Measurements from ENCODE around the gene PLD4.

Gene PLD4

DNA sequence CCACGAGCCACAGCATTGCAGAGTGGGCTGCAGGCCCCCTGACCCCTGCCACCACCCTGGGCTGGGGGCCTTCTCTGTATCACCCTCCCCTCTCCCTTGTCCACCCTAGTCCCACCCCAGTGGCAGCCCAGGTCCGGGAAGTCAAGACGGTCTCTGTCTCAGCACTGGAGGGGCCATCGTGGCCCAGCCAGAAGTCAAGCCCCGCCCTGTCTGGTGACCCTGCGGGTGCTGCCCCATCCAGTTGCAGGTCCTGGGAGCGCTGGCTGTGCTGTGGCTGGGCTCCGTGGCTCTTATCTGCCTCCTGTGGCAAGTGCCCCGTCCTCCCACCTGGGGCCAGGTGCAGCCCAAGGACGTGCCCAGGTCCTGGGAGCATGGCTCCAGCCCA lies 2.7 kb downstream of the PLD4 start:
- peaks cover 42% of the 10 kb centered on the region for H3K36me3 ChIP-seq
- peak overlapping the region; percentile 96 for H3K27ac ChIP-seq
- H3K9ac ChIP-seq, result peak overlapping the region; percentile 87
- H3K4me1 ChIP-seq, result peaks cover 84% of the 10 kb centered on the region
- peaks cover 26% of the 10 kb centered on the region; the same call in 1 of the 2 replicates for H4K20me1 ChIP-seq
- H3K9me3 ChIP-seq, result no peaks in the 10 kb centered on the region; the same call in 1 of the 2 replicates
- H3K4me3 ChIP-seq, result peak overlapping the region; percentile 70
- TF ChIP-seq Cebpa-rat (IDR thresholded peaks at IDR 0.05), result no peak
- H3K4me2 ChIP-seq, result peak overlapping the region; percentile 100
- no peaks in the 10 kb centered on the region for H3K27me3 ChIP-seq

DNA sequence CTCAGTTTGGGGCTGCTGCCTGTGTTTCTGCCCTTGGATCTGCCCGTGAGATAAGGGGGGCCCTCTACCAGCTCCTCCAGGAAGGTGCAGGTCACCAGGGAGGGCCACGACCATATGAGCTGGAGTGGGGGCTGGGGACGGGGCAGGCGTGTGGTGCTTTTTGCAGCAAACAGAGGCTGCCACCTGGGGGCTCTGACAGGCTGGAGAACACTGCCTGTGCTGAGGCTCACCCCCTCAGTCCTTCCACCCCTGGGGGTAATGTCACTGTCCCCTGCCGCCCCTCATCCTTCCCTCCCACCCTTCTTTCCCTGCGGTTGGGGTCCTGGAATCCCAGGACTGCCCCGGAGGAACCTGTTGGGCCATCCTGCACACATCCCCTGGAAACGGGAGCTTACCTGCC lies 3.2 kb downstream of the PLD4 start:
- TF ChIP-seq Cebpa-rat (IDR thresholded peaks at IDR 0.05), result no peak
- Histone ChIP-seq H3K27ac (peak overlapping the region; percentile 96), H3K9ac (peak overlapping the region; percentile 87), H4K20me1 (peaks cover 28% of the 10 kb centered on the region; the same call in 1 of the 2 replicates), H3K4me2 (peak overlapping the region; percentile 100), H3K9me3 (no peaks in the 10 kb centered on the region; the same call in 1 of the 2 replicates), H3K36me3 (peaks cover 44% of the 10 kb centered on the region), H3K4me1 (peaks cover 84% of the 10 kb centered on the region), H3K4me3 (peak overlapping the region; percentile 70), H3K27me3 (no peaks in the 10 kb centered on the region)

DNA sequence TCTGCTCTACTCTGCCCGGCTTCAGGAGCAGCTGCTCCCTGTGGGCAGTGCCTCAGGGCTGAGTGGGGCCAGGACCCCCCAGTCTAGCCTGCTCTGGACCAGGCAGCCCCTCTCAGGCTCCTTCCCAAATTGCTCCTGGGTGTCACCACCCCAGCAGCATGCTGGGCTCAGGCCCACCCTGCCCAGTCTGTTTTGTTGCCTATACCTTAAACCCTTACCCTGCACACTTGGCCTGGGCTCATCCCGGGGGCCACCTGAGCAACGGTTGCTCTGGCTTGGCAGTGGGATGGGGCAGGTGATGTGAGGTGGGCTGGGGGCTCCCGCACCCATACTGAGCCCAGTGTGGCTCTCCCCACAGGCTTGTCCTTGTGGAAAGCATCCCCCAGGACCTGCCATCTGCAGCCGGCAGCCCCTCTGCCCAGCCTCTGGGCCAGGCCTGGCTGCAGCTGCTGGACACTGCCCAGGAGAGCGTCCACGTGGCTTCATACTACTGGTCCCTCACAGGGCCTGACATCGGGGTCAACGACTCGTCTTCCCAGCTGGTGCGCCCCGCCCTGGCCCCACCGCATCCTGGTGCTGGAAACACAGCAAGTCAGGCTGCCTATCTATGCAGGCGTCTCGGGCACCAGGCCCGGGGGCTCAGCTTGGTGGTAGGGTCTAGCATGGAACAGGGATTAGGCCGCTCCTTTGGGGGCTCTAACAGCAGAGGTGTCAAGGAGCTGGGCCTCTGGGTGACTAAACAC lies 3.9 kb downstream of the PLD4 start:
- H3K27ac ChIP-seq, result peak overlapping the region; percentile 96
- peaks cover 79% of the 10 kb centered on the region for H3K4me1 ChIP-seq
- peaks cover 28% of the 10 kb centered on the region; the same call in 1 of the 2 replicates for H4K20me1 ChIP-seq
- TF ChIP-seq Cebpa-rat (IDR thresholded peaks at IDR 0.05), result no peak
- no peak overlapping the region for H3K4me3 ChIP-seq
- no peaks in the 10 kb centered on the region; the same call in 1 of the 2 replicates for H3K9me3 ChIP-seq
- H3K27me3 ChIP-seq, result no peaks in the 10 kb centered on the region
- H3K9ac ChIP-seq, result peak overlapping the region; percentile 87; the same call in 1 of the 2 replicates
- H3K36me3 ChIP-seq, result peaks cover 44% of the 10 kb centered on the region
- peak overlapping the region; percentile 100 for H3K4me2 ChIP-seq

DNA sequence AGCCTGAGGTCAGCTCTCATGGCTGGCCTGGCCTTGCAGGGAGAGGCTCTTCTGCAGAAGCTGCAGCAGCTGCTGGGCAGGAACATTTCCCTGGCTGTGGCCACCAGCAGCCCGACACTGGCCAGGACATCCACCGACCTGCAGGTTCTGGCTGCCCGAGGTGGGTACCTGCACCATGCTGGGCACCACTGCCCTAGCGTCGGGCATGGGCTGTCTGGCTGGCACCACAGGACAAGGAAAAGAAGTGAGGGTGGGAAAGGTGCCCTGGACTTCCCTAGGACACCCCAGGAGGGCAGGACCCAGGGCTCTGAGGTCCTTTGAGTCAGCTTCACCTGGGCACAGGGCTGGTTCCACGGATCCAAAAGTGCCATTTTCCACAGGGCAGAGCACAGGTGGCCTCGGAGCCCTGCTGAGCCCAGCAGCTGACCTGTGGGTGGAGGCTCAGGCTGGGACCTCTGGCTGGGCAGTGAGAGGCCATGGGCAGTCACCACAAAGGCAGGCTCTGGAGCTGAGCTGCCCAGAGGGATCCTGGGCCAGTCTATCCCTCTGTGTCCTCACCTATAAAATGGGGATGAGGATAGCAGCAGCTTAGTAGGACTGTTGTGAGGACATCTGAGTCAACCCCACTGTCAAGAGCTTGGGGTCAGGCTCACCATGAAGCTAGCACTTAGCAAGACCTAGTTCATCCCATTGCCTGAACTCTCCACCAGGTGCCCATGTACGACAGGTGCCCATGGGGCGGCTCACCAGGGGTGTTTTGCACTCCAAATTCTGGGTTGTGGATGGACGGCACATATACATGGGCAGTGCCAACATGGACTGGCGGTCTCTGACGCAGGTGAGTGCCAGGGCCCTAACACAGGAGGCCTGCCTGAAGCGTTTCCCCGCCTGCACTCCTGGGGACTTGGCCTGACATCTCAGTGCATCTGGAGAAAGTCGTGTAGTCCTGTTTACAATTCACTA lies 4.9 kb downstream of the PLD4 start:
- Histone ChIP-seq H3K9ac (no peak overlapping the region), H3K27ac (0 out of 2 replicates have a peak overlapping the region, but pooled peaks have one; percentile 19), H3K36me3 (peaks cover 44% of the 10 kb centered on the region), H3K4me1 (peaks cover 75% of the 10 kb centered on the region), H3K4me2 (no peak overlapping the region), H3K9me3 (no peaks in the 10 kb centered on the region), H4K20me1 (peaks cover 28% of the 10 kb centered on the region; the same call in 1 of the 2 replicates), H3K4me3 (no peak overlapping the region), H3K27me3 (peaks cover 6% of the 10 kb centered on the region; the same call in 1 of the 2 replicates)
- no peak for TF ChIP-seq Cebpa-rat (IDR thresholded peaks at IDR 0.05)

DNA sequence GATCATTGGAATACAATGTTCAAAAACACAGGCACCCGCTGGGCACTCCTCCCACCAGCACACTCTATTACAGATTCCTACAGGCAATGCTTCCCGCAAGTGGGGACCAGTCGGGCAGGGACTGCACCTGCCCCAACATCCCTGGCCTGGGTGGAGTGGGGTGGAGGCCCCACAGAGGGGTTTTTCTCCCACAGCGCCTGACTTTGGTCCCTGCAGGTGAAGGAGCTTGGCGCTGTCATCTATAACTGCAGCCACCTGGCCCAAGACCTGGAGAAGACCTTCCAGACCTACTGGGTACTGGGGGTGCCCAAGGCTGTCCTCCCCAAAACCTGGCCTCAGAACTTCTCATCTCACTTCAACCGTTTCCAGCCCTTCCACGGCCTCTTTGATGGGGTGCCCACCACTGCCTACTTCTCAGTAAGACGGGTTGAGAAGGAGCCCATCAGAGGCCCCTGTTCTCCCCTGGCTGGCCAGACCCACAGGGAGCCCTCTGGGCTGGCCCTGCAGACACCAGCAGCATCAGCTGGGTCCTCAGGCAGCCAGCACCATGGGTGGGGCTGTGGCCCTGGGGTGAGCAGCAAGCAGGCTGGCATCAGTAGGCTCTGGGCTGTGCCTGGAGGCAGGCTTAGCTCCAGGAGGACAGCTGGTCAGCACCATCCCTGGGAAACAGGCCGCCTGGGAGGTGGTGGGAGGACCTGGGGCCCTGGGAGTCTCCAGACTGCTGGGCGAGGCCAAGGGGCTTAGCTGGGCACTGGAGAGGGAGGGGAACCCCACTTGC lies 6.0 kb downstream of the PLD4 start:
- Histone ChIP-seq H3K27me3 (peaks cover 6% of the 10 kb centered on the region; the same call in 1 of the 2 replicates), H3K36me3 (peaks cover 44% of the 10 kb centered on the region), H4K20me1 (peaks cover 28% of the 10 kb centered on the region; the same call in 1 of the 2 replicates), H3K4me1 (peaks cover 75% of the 10 kb centered on the region), H3K4me3 (no peak overlapping the region), H3K4me2 (no peak overlapping the region), H3K9ac (no peak overlapping the region), H3K9me3 (no peaks in the 10 kb centered on the region), H3K27ac (peak overlapping the region; percentile 59)
- TF ChIP-seq Cebpa-rat (IDR thresholded peaks at IDR 0.05), result no peak

DNA sequence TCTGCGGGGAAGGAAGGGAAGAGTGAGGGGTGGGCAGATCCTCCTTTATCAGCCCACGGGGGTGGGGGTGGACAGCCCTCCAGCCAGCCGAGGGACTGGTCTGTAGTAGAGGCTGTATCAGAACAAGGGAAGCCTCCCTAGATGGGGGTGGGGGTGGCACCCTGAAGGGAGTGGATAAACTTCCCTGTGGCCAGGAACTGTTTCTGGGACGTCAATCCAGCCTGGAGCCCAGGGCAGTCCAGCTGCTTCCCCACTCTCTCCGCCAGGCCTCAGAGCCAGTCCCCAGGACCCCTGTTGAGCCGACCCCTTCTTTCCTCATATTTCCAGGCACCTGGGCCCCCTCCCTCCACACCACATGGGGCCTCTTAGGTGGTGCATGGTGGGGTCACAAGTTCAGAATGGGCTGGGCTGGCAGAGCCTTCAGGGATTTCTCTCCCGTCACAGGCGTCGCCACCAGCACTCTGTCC lies 6.7 kb downstream of the PLD4 start:
- Histone ChIP-seq H3K9me3 (no peaks in the 10 kb centered on the region), H3K36me3 (peaks cover 44% of the 10 kb centered on the region), H3K27ac (peak overlapping the region; percentile 59), H4K20me1 (peaks cover 28% of the 10 kb centered on the region; the same call in 1 of the 2 replicates), H3K4me3 (no peak overlapping the region), H3K27me3 (peaks cover 6% of the 10 kb centered on the region; the same call in 1 of the 2 replicates), H3K4me1 (peaks cover 75% of the 10 kb centered on the region), H3K4me2 (peak overlapping the region; percentile 86), H3K9ac (no peak overlapping the region)
- no peak for TF ChIP-seq Cebpa-rat (IDR thresholded peaks at IDR 0.05)

DNA sequence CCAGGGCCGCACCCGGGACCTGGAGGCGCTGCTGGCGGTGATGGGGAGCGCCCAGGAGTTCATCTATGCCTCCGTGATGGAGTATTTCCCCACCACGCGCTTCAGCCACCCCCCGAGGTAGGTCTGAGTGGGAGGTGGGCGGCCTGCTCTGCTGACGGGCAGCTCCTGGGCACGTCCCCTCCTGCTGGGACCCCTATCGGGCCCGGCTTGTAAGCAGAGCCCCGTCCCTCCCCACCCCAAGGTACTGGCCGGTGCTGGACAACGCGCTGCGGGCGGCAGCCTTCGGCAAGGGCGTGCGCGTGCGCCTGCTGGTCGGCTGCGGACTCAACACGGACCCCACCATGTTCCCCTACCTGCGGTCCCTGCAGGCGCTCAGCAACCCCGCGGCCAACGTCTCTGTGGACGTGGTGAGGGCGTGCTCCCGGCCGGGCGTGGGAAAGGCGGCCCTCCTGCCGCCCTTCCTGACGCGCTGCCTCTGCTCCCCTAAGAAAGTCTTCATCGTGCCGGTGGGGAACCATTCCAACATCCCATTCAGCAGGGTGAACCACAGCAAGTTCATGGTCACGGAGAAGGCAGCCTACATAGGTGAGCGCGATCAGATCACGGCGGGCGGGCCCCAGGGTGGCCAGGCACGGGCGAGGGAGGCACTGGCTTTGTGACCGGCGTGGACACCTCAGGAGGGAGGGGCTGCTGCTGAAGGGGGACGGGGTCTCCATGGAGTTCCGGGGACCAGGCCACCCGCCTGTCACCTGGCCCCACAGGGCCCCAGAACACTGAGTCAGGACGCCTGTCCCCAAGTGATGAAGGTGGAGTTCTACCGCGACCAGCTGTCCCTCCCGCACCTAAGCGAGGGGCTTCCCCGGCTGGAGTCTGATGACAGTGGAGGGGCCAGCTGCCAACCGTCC lies 7.3 kb downstream of the PLD4 start:
- no peak for TF ChIP-seq Cebpa-rat (IDR thresholded peaks at IDR 0.05)
- Histone ChIP-seq H3K4me3 (peak overlapping the region; percentile 65), H3K4me1 (peaks cover 74% of the 10 kb centered on the region), H3K4me2 (peak overlapping the region; percentile 86), H3K27me3 (peaks cover 6% of the 10 kb centered on the region; the same call in 1 of the 2 replicates), H4K20me1 (peaks cover 28% of the 10 kb centered on the region; the same call in 1 of the 2 replicates), H3K9me3 (no peaks in the 10 kb centered on the region), H3K9ac (peak overlapping the region; percentile 73; the same call in 1 of the 2 replicates), H3K27ac (peak overlapping the region; percentile 75), H3K36me3 (peaks cover 44% of the 10 kb centered on the region)
